Kasumi-1 (cell line): ENCODE measurements around the gene KIF6.
"Not testable (repeated sequence)": the region's sequence is repeated elsewhere in the genome, so short reads cannot be mapped to it uniquely, and the experiment has no call there.

ENCODE experiments used
- DNase-seq, 2 experiments: peaks; one replicate each; lab custom pipeline; 2025; lab: John Stamatoyannopoulos, UW

Gene KIF6

GRCh38 chr6:39553029-39553428 lies 172.2 kb downstream of the KIF6 start:
- DNase-seq = no peak

- no peak for DNase-seq
These were observed 175.0 kb downstream of the KIF6 start for GRCh38 chr6:39550191-39550590.

GRCh38 chr6:39546731-39547130 lies 178.5 kb downstream of the KIF6 start:
- DNase-seq = no peak

GRCh38 chr6:39543950-39544349 lies 181.3 kb downstream of the KIF6 start:
- no peak for DNase-seq

GRCh38 chr6:39543095-39543494 lies 182.1 kb downstream of the KIF6 start:
- no peak for DNase-seq

DNA sequence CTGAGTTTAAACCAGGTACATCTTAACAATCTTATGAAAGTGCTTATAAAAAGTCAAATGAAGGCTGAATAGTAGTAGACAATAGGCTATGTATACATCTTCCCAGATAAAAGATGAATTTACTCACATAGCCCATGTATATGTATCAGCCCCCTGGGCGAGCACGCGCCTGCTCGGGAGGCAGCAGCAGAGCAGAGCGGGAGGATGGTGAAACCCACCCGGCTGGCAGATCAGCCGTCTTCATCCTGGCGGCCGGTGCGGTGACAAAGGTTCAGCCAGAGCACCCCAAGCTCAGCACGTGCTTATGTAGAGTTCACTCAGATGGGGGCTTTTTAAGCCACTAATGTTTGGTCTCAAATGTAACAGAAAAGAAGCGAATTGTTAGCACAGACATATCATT lies 184.8 kb downstream of the KIF6 start:
- no peak for DNase-seq

DNA sequence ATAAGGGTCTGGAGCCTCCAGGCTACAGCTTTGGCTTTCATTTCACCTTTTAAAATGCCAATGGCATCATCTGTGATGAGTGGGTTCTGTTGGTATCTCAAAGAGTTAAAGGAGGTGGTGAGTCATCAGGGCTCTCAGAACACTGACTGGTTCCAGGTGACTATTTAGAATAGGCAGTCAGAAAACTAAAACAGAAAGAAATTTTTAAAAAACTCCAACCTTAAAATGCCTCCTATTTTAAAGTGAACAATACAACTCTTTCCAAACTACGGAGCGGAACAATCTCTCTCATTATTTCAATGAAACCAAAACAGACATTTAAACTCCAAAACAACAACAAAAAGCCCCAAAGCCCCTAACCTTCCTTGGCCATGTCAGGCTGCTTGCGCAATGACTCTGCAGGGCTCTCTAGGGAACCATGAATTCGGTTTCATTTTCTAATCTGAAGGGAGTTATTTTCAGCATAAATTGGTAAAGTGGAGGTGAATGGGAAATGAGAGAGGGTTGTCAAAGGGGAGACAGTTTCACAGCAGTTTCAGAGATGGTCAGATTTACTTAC lies 194.9 kb downstream of the KIF6 start:
- no peak for DNase-seq

DNA sequence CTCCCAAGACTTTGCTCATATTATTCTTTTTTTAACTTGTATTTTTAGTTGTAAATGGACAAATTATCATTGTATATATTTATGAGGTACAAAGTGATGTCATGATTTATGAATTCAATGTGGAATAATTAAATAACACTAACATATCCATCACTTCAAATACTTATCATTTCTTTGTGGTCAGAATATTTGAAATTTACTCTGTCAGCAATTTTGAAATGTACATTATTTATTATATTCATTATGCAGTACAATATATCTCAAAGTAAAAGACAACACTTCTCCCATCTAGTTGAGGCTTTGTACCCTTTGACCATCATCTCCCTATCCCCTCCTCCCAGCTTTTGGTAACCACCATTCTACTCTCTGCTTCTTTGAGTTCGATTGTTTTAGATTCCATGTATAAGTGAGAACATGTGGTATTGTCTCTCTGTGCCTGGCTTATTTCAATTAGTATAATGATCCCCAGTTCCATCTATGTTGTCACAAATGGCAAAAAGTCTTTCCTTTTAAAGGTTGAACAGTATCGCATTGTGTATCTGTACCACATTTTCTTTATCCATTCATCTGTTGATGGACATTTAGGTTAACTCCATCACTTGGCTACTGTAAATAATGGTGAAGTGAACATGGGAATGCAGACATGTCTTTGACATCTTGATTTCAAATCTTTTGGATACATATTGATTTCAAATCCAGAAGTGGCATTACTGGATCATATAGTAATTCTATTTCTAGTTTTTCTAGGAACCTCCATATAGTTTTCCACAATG lies 197.2 kb downstream of the KIF6 start:
- no peak for DNase-seq

- DNase-seq = no peak
These were observed 201.2 kb downstream of the KIF6 start for GRCh38 chr6:39524007-39524406.

GRCh38 chr6:39521958-39522357 lies 203.2 kb downstream of the KIF6 start:
- DNase-seq = no peak

DNA sequence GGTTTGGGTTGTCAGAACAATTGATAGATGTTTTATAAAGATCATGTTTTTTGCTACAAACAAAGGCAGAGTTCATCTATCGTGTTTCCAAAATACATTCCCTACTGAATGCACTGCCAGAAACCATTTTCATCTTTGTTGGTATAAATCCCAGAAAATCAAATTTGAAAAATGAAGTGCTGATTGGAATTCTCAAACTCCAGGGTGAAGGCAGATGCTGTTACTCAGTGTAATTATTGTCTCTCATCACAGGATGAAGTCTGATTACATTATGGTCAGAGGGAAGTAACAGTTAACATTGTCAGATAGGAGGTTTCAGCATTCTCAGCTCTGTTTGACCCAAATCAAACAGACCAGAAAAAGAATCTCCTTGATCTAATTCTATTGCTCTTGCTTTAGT lies 204.3 kb downstream of the KIF6 start:
- no peak for DNase-seq

DNA sequence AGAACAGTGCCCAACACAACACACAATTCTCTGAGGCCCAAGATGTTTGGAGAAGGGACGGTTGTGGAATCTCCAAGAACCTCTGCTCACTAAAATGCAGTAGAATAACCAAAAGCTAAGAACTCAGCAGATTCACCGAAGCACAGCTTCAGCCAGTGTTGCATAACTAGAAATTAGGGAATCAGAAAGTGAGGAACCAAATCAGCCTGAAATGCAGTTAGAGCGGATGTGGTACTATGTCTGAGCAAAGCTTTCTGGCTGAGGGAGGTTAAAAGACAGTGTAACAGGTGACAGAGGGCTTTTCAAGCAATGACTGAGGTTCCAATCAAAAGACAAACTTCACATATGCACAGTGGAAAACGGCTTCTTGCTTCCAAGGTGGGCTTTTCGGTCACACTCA lies 204.8 kb downstream of the KIF6 start:
- DNase-seq = no peak

DNA sequence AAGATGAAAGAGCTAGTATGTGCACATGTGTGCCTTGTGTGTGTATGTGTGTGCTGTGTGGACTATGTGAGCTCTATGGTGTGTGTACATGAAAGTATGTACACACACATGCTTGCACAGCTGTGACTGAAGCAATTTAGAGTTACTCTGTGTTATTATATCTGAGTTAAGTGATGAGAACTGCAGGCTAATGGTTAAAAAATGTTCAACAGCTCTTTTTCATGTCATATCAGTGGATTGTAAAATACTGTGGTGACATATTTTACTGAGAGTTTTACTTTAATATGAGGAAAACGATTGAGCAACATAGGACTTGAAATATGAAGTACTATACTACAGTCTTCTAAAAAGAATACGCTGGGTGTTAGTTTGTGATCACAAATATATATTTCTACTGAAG lies 207.0 kb downstream of the KIF6 start:
- DNase-seq = no peak

DNA sequence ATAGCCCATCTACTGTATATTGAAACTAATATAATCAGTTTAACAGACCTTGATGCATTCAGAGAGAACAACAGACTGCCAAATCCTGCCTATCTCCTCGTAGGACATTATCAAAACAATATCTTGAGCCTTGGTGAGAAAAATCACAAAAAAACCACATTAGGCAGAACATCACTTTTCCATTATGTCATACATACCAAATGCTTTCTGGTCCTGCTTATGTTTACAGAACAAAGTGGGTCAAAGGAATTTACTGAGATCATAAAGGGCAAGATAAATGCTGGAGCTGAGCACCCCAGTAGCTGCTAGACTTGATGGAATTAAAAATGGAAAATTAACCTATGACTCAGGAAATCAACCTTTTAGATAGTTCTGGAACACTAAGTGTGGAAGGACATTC lies 207.5 kb downstream of the KIF6 start:
- no peak for DNase-seq

- DNase-seq = no peak
These were observed 208.7 kb downstream of the KIF6 start for GRCh38 chr6:39516471-39516870.

GRCh38 chr6:39515471-39515870 lies 209.7 kb downstream of the KIF6 start:
- no peak for DNase-seq

DNA sequence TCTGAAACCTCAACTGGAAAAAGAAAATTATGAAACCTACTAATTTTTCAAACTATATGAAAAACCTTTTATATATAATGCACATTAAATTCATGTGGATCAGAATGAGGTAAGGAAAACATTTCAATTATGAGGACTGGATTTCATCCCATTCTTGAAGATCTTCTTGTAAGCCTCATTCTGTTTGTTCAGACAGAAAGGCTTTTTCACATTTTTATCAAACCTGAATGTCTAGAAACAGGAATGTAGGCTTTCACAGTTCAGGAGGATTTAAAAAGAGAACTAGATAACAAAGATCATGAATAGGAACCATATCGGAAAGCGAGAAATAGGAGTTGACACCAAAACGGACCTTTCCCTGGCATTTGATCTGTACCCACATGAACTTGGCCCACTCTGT lies 210.2 kb downstream of the KIF6 start:
- no peak for DNase-seq

DNA sequence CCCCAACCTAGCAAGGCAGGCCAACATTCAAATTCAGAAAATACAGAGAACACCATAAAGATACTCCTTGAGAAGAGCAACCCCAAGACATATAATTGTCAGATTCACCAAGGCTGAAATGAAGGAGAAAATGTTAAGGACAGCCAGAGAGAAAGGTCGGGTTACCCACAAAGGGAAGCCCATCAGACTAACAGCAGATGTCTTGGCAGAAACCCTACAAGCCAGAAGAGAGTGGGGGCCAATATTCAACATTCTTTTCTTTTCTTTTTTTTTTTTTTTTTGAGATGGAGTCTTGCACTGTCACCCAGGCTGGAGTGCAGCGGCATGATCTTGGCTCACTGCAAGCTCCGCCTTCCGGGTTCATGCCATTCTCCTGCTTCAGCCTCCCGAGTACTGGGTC lies 215.4 kb downstream of the KIF6 start:
- DNase-seq = not testable (repeated sequence)

- no peak for DNase-seq
These were observed 216.7 kb downstream of the KIF6 start for GRCh38 chr6:39508515-39508914.

- DNase-seq = no peak
These were observed 217.7 kb downstream of the KIF6 start for GRCh38 chr6:39507331-39507998.

GRCh38 chr6:39502362-39502955 lies 222.7 kb downstream of the KIF6 start:
- not testable (repeated sequence) for DNase-seq

GRCh38 chr6:39499053-39499452 lies 226.2 kb downstream of the KIF6 start:
- DNase-seq = no peak

- DNase-seq = no peak
These were observed 227.1 kb downstream of the KIF6 start for GRCh38 chr6:39498096-39498495.
